K562 treated with DMSO at 1 percent for 4 hours (cell line): Measurements from ENCODE around the gene SWAP70. TPM values are rescaled to one million over a fixed set of nuclear protein-coding genes. Genes with fewer than 3 reads are reported as not detected.

ENCODE experiments used
- total RNA-seq: library from RNA; unstranded; fragments of 300-600 nt; gene quantifications from 2 replicates; pipeline ENCODE4 v1.2.3, GENCODE V29; 2022; ENCODE audit not compliant: insufficient read depth

Gene SWAP70
- total RNA-seq: 5.0 and 6.7 TPM in 2 replicates

DNA sequence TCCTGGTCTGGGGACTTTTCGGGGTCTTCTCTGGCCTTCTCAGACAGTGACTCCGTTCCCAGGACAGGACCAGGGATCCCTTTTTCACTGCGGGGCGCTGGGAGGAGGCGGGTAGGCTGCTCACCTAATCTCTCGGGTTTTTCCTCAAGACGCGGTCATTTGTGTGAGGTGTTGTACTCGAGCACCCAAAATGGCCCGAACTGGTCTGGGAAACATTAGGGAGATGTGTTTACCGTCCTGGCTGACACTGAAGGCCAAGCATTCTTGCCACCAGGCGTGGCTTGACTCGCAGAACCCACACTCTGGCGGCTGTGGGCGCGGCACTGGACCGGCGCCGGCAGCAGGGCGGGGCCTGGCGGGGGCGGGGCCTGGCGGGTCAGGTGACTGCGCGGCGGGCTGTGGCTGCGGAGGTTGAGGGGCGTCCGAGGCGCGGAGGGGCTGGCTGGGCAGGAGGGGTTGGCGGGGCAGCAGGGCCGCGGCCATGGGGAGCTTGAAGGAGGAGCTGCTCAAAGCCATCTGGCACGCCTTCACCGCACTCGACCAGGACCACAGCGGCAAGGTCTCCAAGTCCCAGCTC lies at the start of gene SWAP70:
Gene SWAP70, plus strand, starts transcription at position 379 of the 577 bp plus-strand sequence. Its CDS starts 103 bp downstream, at position 482.

Other genes starting within 250 kb of the SWAP70 start
- 12.6 and 13.1 TPM in 2 replicates for gene ZNF143, start 203.1 kb upstream of the SWAP70 start, total RNA-seq
- 43.3 and 48.5 TPM in 2 replicates for gene WEE1, start 90.4 kb upstream of the SWAP70 start, total RNA-seq